ENCODE results near the gene COBL.
"Not testable (repeated sequence)": the region's sequence is repeated elsewhere in the genome, so short reads cannot be mapped to it uniquely, and the experiment has no call there.

Gene COBL

GRCh38 chr7:51223505-51223904 is 93.1 kb downstream of the COBL start:
- Histone ChIP-seq H3K27ac (ENCODE audit: low read length) (no peak overlapping the region), H3K4me3 (ENCODE audit: low read length) (no peak overlapping the region), H3K4me1 (ENCODE audit: control insufficient read depth, low read depth, low read length) (peaks cover 8% of the 10 kb centered on the region), H3K9me3 (ENCODE audit: control insufficient read depth, low read depth, low read length) (no peaks in the 10 kb centered on the region), H3K36me3 (ENCODE audit: control insufficient read depth, low read depth, low read length) (no peaks in the 10 kb centered on the region), H3K9ac (ENCODE audit: low read length) (no peak overlapping the region), H3K27me3 (ENCODE audit: control insufficient read depth, insufficient read depth, low read length) (no peaks in the 10 kb centered on the region)

- no peak overlapping the region for H3K4me3 ChIP-seq (ENCODE audit: low read length)
- H3K36me3 ChIP-seq (ENCODE audit: control insufficient read depth, low read depth, low read length): no peaks in the 10 kb centered on the region
- no peaks in the 10 kb centered on the region for H3K9me3 ChIP-seq (ENCODE audit: control insufficient read depth, low read depth, low read length)
- no peaks in the 10 kb centered on the region for H3K27me3 ChIP-seq (ENCODE audit: control insufficient read depth, insufficient read depth, low read length)
- H3K27ac ChIP-seq (ENCODE audit: low read length): no peak overlapping the region
- peaks cover 8% of the 10 kb centered on the region for H3K4me1 ChIP-seq (ENCODE audit: control insufficient read depth, low read depth, low read length)
- H3K9ac ChIP-seq (ENCODE audit: low read length): no peak overlapping the region
Observed at GRCh38 chr7:51222916-51223315, 93.7 kb downstream of the COBL start.

GRCh38 chr7:51220226-51220625 is 96.4 kb downstream of the COBL start:
- Histone ChIP-seq H3K4me3 (ENCODE audit: low read length) (no peak overlapping the region), H3K27ac (ENCODE audit: low read length) (no peak overlapping the region)

GRCh38 chr7:51219261-51219988 is 97.2 kb downstream of the COBL start:
- Histone ChIP-seq H3K9ac (ENCODE audit: low read length) (no peak overlapping the region), H3K27ac (ENCODE audit: low read length) (no peak overlapping the region), H3K4me1 (ENCODE audit: control insufficient read depth, low read depth, low read length) (no peaks in the 10 kb centered on the region), H3K36me3 (ENCODE audit: control insufficient read depth, low read depth, low read length) (no peaks in the 10 kb centered on the region), H3K27me3 (ENCODE audit: control insufficient read depth, insufficient read depth, low read length) (no peaks in the 10 kb centered on the region), H3K4me3 (ENCODE audit: low read length) (no peak overlapping the region), H3K9me3 (ENCODE audit: control insufficient read depth, low read depth, low read length) (no peaks in the 10 kb centered on the region)

More at GRCh38 chr7:51220226-51220625, 96.4 kb downstream of the COBL start:
- H3K9me3 ChIP-seq (ENCODE audit: control insufficient read depth, low read depth, low read length): no peaks in the 10 kb centered on the region
- H3K4me1 ChIP-seq (ENCODE audit: control insufficient read depth, low read depth, low read length): peaks cover 4% of the 10 kb centered on the region
- no peaks in the 10 kb centered on the region for H3K27me3 ChIP-seq (ENCODE audit: control insufficient read depth, insufficient read depth, low read length)
- no peak overlapping the region for H3K9ac ChIP-seq (ENCODE audit: low read length)
- H3K36me3 ChIP-seq (ENCODE audit: control insufficient read depth, low read depth, low read length): no peaks in the 10 kb centered on the region

GRCh38 chr7:51217804-51218203 is 98.8 kb downstream of the COBL start:
- Histone ChIP-seq H3K36me3 (ENCODE audit: control insufficient read depth, low read depth, low read length) (no peaks in the 10 kb centered on the region), H3K9me3 (ENCODE audit: control insufficient read depth, low read depth, low read length) (no peaks in the 10 kb centered on the region), H3K27me3 (ENCODE audit: control insufficient read depth, insufficient read depth, low read length) (no peaks in the 10 kb centered on the region), H3K27ac (ENCODE audit: low read length) (no peak overlapping the region), H3K4me3 (ENCODE audit: low read length) (no peak overlapping the region), H3K4me1 (ENCODE audit: control insufficient read depth, low read depth, low read length) (peaks cover 4% of the 10 kb centered on the region), H3K9ac (ENCODE audit: low read length) (no peak overlapping the region)

- Histone ChIP-seq H3K4me3 (ENCODE audit: low read length) (no peak overlapping the region), H3K9ac (ENCODE audit: low read length) (no peak overlapping the region), H3K4me1 (ENCODE audit: control insufficient read depth, low read depth, low read length) (peaks cover 4% of the 10 kb centered on the region), H3K27ac (ENCODE audit: low read length) (no peak overlapping the region), H3K27me3 (ENCODE audit: control insufficient read depth, insufficient read depth, low read length) (no peaks in the 10 kb centered on the region), H3K36me3 (ENCODE audit: control insufficient read depth, low read depth, low read length) (no peaks in the 10 kb centered on the region), H3K9me3 (ENCODE audit: control insufficient read depth, low read depth, low read length) (no peaks in the 10 kb centered on the region)
Observed at GRCh38 chr7:51214098-51214497, 102.5 kb downstream of the COBL start.

GRCh38 chr7:51213618-51214017 is 103.0 kb downstream of the COBL start:
- H3K36me3 ChIP-seq (ENCODE audit: control insufficient read depth, low read depth, low read length): no peaks in the 10 kb centered on the region
- no peaks in the 10 kb centered on the region for H3K27me3 ChIP-seq (ENCODE audit: control insufficient read depth, insufficient read depth, low read length)
- peaks cover 4% of the 10 kb centered on the region for H3K4me1 ChIP-seq (ENCODE audit: control insufficient read depth, low read depth, low read length)
- H3K9me3 ChIP-seq (ENCODE audit: control insufficient read depth, low read depth, low read length): no peaks in the 10 kb centered on the region
- H3K9ac ChIP-seq (ENCODE audit: low read length): no peak overlapping the region
- no peak overlapping the region for H3K4me3 ChIP-seq (ENCODE audit: low read length)
- H3K27ac ChIP-seq (ENCODE audit: low read length): no peak overlapping the region

- Histone ChIP-seq H3K36me3 (ENCODE audit: control insufficient read depth, low read depth, low read length) (no peaks in the 10 kb centered on the region), H3K27me3 (ENCODE audit: control insufficient read depth, insufficient read depth, low read length) (no peaks in the 10 kb centered on the region), H3K9ac (ENCODE audit: low read length) (no peak overlapping the region), H3K4me3 (ENCODE audit: low read length) (no peak overlapping the region), H3K27ac (ENCODE audit: low read length) (no peak overlapping the region), H3K9me3 (ENCODE audit: control insufficient read depth, low read depth, low read length) (no peaks in the 10 kb centered on the region), H3K4me1 (ENCODE audit: control insufficient read depth, low read depth, low read length) (peaks cover 4% of the 10 kb centered on the region)
Observed at GRCh38 chr7:51210766-51211165, 105.8 kb downstream of the COBL start.

- no peak overlapping the region for H3K27ac ChIP-seq (ENCODE audit: low read length)
- no peaks in the 10 kb centered on the region for H3K36me3 ChIP-seq (ENCODE audit: control insufficient read depth, low read depth, low read length)
- peaks cover 4% of the 10 kb centered on the region for H3K4me1 ChIP-seq (ENCODE audit: control insufficient read depth, low read depth, low read length)
- no peak overlapping the region for H3K4me3 ChIP-seq (ENCODE audit: low read length)
- no peak overlapping the region for H3K9ac ChIP-seq (ENCODE audit: low read length)
- no peaks in the 10 kb centered on the region for H3K9me3 ChIP-seq (ENCODE audit: control insufficient read depth, low read depth, low read length)
- H3K27me3 ChIP-seq (ENCODE audit: control insufficient read depth, insufficient read depth, low read length): no peaks in the 10 kb centered on the region
Observed at GRCh38 chr7:51209426-51209825, 107.2 kb downstream of the COBL start.

- H3K4me3 ChIP-seq (ENCODE audit: low read length); H3K27ac ChIP-seq (ENCODE audit: low read length); H3K4me1 ChIP-seq (ENCODE audit: control insufficient read depth, low read depth, low read length); H3K27me3 ChIP-seq (ENCODE audit: control insufficient read depth, insufficient read depth, low read length); H3K9me3 ChIP-seq (ENCODE audit: control insufficient read depth, low read depth, low read length); H3K9ac ChIP-seq (ENCODE audit: low read length); H3K36me3 ChIP-seq (ENCODE audit: control insufficient read depth, low read depth, low read length): not testable (repeated sequence)
Observed at GRCh38 chr7:51208125-51208524, 108.5 kb downstream of the COBL start.

GRCh38 chr7:51198654-51199053 is 118.0 kb downstream of the COBL start:
- Histone ChIP-seq H3K36me3 (ENCODE audit: control insufficient read depth, low read depth, low read length) (no peaks in the 10 kb centered on the region), H3K9ac (ENCODE audit: low read length) (no peak overlapping the region), H3K4me3 (ENCODE audit: low read length) (no peak overlapping the region), H3K27me3 (ENCODE audit: control insufficient read depth, insufficient read depth, low read length) (no peaks in the 10 kb centered on the region), H3K27ac (ENCODE audit: low read length) (no peak overlapping the region), H3K9me3 (ENCODE audit: control insufficient read depth, low read depth, low read length) (no peaks in the 10 kb centered on the region), H3K4me1 (ENCODE audit: control insufficient read depth, low read depth, low read length) (no peaks in the 10 kb centered on the region)

- H3K27ac ChIP-seq (ENCODE audit: low read length): no peak overlapping the region
- H3K27me3 ChIP-seq (ENCODE audit: control insufficient read depth, insufficient read depth, low read length): no peaks in the 10 kb centered on the region
- H3K9me3 ChIP-seq (ENCODE audit: control insufficient read depth, low read depth, low read length): no peaks in the 10 kb centered on the region
- no peak overlapping the region for H3K9ac ChIP-seq (ENCODE audit: low read length)
- no peaks in the 10 kb centered on the region for H3K4me1 ChIP-seq (ENCODE audit: control insufficient read depth, low read depth, low read length)
- H3K4me3 ChIP-seq (ENCODE audit: low read length): no peak overlapping the region
- H3K36me3 ChIP-seq (ENCODE audit: control insufficient read depth, low read depth, low read length): no peaks in the 10 kb centered on the region
Observed at GRCh38 chr7:51190969-51191368, 125.6 kb downstream of the COBL start.

Data from iPS-18a (cell line).